GM19025 (cell line): ENCODE measurements around the gene ATP9B.

Experiments used
- ATAC-seq: cut with Tn5 transposase; IDR thresholded peaks from one replicate; pipeline ENCODE4 v1.9.1; 2021; ENCODE audit warnings: mild to moderate bottlenecking, low read depth, moderate library complexity; ENCODE audit not compliant: unreplicated experiment

Gene ATP9B

GRCh38 chr18:79420033-79420745 lies 351.0 kb downstream of the ATP9B start:
- no peak for ATAC-seq

GRCh38 chr18:79421275-79421857 lies 352.2 kb downstream of the ATP9B start:
- no peak for ATAC-seq

GRCh38 chr18:79422022-79422782 lies 353.0 kb downstream of the ATP9B start:
- ATAC-seq: peak; percentile 71

GRCh38 chr18:79422783-79423165 lies 353.6 kb downstream of the ATP9B start:
- ATAC-seq: no peak

GRCh38 chr18:79423211-79424007 lies 354.2 kb downstream of the ATP9B start:
- no peak for ATAC-seq

GRCh38 chr18:79424008-79424565 lies 354.9 kb downstream of the ATP9B start:
- no peak for ATAC-seq

GRCh38 chr18:79424880-79425568 lies 355.8 kb downstream of the ATP9B start:
- no peak for ATAC-seq

GRCh38 chr18:79425569-79425886 lies 356.3 kb downstream of the ATP9B start:
- ATAC-seq: no peak

GRCh38 chr18:79426376-79427300 lies 357.4 kb downstream of the ATP9B start:
- ATAC-seq: no peak

GRCh38 chr18:79427368-79428225 lies 358.4 kb downstream of the ATP9B start:
- no peak for ATAC-seq
